Uterus (tissue), 4 donors: ENCODE measurements around the gene CRNN. TPM values are rescaled to one million over a fixed set of nuclear protein-coding genes. Genes with fewer than 3 reads are reported as not detected.

Experiments used
- DNase-seq, 2 donors: peaks; one replicate each; pipeline ENCODE4 v3.0.0-alpha.2; 2019 to 2020
- H3K27ac ChIP-seq, 2 donors: fragments of 200-600 bp; sonication (generic); 1 replicate in 1 of 2; 2 replicates in 1 of 2; pipeline ENCODE4 v1.5.1; 2016 to 2018
- H3K27me3 ChIP-seq, 2 donors: fragments of 200-600 bp; sonication (generic); one replicate each; pipeline ENCODE4 v1.5.1; 2018 to 2019; ENCODE audit warnings: control low read depth in 1 of 2
- H3K36me3 ChIP-seq, 2 donors: fragments of 200-600 bp; sonication (generic); one replicate each; pipeline ENCODE4 v1.5.1; 2019; ENCODE audit warnings: control low read depth in 1 of 2
- H3K4me1 ChIP-seq, 2 donors: fragments of 200-600 bp; sonication (generic); one replicate each; pipeline ENCODE4 v1.5.1; 2018 to 2019; ENCODE audit warnings: control low read depth in 1 of 2
- H3K4me3 ChIP-seq, 2 donors: fragments of 200-600 bp; sonication (generic); 1 replicate in 1 of 2; 2 replicates in 1 of 2; pipeline ENCODE4 v1.5.1; 2018 to 2019; ENCODE audit warnings: mild to moderate bottlenecking in 1 of 2
- H3K9me3 ChIP-seq, 2 donors: fragments of 200-600 bp; sonication (generic); one replicate each; pipeline ENCODE4 v1.5.1; 2019; ENCODE audit warnings: control low read depth in 1 of 2
- CTCF ChIP-seq, 4 experiments: fragments of 200-600 bp in 2 of 4; fragments of 450-650 bp in 2 of 4; sonication (generic) in 2 of 4; IDR thresholded peaks; one replicate each; pipeline ENCODE4 v1.5.1; 2016 to 2019; ENCODE audit warnings: antibody characterized with exemption in 4 of 4, mild to moderate bottlenecking in 2 of 4, moderate library complexity in 1 of 4
- POLR2A ChIP-seq, 2 donors: fragments of 450-650 bp; IDR thresholded peaks; one replicate each; pipeline ENCODE4 v1.6.1; 2016; ENCODE audit warnings: antibody characterized with exemption in 2 of 2, mild to moderate bottlenecking in 1 of 2, moderate library complexity in 1 of 2
- intact Hi-C: fragments of 100-400 bp; cut with DNase I; formaldehyde crosslinking; loops from one replicate; pipeline ENCODE4 v1.15.1; 2023; ENCODE audit warnings: low total_unique reads
- total RNA-seq, 4 donors: library from RNA; depleted of rRNA in 3 of 4; stranded (reverse); fragments of >200 nt in 3 of 4; gene quantifications; one replicate each; pipeline versions ENCODE4 v1.1.0 to v1.2.4, GENCODE V29; 2014 to 2023
- donor health status: DM: yes; HTN: yes; CAD: no.

Gene CRNN
- total RNA-seq, 4 donors from 2014 or later = 0.28 TPM; not detected in 3

GRCh38 chr1:152392909-152393308 is 21.2 kb downstream of the CRNN start:
- Histone ChIP-seq H3K27ac (no peak overlapping the region), H3K27me3 (no peaks in the 10 kb centered on the region), H3K4me3 (no peak overlapping the region), H3K36me3 (no peaks in the 10 kb centered on the region), H3K9me3 (no peaks in the 10 kb centered on the region), H3K4me1 (no peaks in the 10 kb centered on the region)
- TF ChIP-seq POLR2A (IDR thresholded peaks at IDR 0.05) (no peak), CTCF (IDR thresholded peaks at IDR 0.05) (no peak)
- no peak for DNase-seq
- intact Hi-C loops = no loop called here

GRCh38 chr1:152388889-152389288 is 25.2 kb downstream of the CRNN start:
- TF ChIP-seq POLR2A (IDR thresholded peaks at IDR 0.05) = no peak
- no peak for TF ChIP-seq CTCF (IDR thresholded peaks at IDR 0.05)
- intact Hi-C loops = no loop called here
- H3K27ac ChIP-seq = no peak overlapping the region
- H3K4me1 ChIP-seq = no peaks in the 10 kb centered on the region
- no peaks in the 10 kb centered on the region for H3K36me3 ChIP-seq
- H3K4me3 ChIP-seq = no peak overlapping the region
- H3K27me3 ChIP-seq = no peaks in the 10 kb centered on the region
- DNase-seq = no peak
- no peaks in the 10 kb centered on the region for H3K9me3 ChIP-seq

GRCh38 chr1:152386940-152387339 is 27.1 kb downstream of the CRNN start:
- H3K9me3 ChIP-seq = no peaks in the 10 kb centered on the region
- no peak overlapping the region for H3K27ac ChIP-seq
- TF ChIP-seq POLR2A (IDR thresholded peaks at IDR 0.05) = no peak
- no peak for TF ChIP-seq CTCF (IDR thresholded peaks at IDR 0.05)
- DNase-seq = no peak
- intact Hi-C loops = no loop called here
- no peak overlapping the region for H3K4me3 ChIP-seq
- no peaks in the 10 kb centered on the region for H3K36me3 ChIP-seq
- H3K27me3 ChIP-seq = no peaks in the 10 kb centered on the region
- no peaks in the 10 kb centered on the region for H3K4me1 ChIP-seq

- no peak overlapping the region for H3K27ac ChIP-seq
- TF ChIP-seq POLR2A (IDR thresholded peaks at IDR 0.05) (no peak), CTCF (IDR thresholded peaks at IDR 0.05) (no peak)
- no peaks in the 10 kb centered on the region for H3K27me3 ChIP-seq
- H3K36me3 ChIP-seq = no peaks in the 10 kb centered on the region
- H3K4me3 ChIP-seq = no peak overlapping the region
- H3K9me3 ChIP-seq = no peaks in the 10 kb centered on the region
- no peaks in the 10 kb centered on the region for H3K4me1 ChIP-seq
- no peak for DNase-seq
- intact Hi-C loops = no loop called here
Observed at GRCh38 chr1:152380932-152381331, 33.1 kb downstream of the CRNN start.

- DNase-seq = no peak
- Histone ChIP-seq H3K4me3 (no peak overlapping the region), H3K4me1 (no peaks in the 10 kb centered on the region), H3K27me3 (no peaks in the 10 kb centered on the region), H3K27ac (no peak overlapping the region), H3K9me3 (no peaks in the 10 kb centered on the region), H3K36me3 (no peaks in the 10 kb centered on the region)
- intact Hi-C loops = no loop called here
- TF ChIP-seq POLR2A (IDR thresholded peaks at IDR 0.05) = no peak
- no peak for TF ChIP-seq CTCF (IDR thresholded peaks at IDR 0.05)
Observed at GRCh38 chr1:152374451-152374850, 39.6 kb downstream of the CRNN start.
